Skeletal muscle tissue (tissue), 4 donors: Measurements from ENCODE around the gene ARHGAP15. TPM values are rescaled to one million over a fixed set of nuclear protein-coding genes. Genes with fewer than 3 reads are reported as not detected.

Source experiments
- H3K27ac ChIP-seq: one replicate; pipeline ENCODE4 v1.7.0; 2013; ENCODE audit warnings: mild to moderate bottlenecking, low read depth, low read length, inconsistent platforms
- H3K27me3 ChIP-seq, 3 donors: one replicate each; pipeline ENCODE4 v1.7.0; 2013; ENCODE audit warnings: low read length in 3 of 3; ENCODE audit not compliant: control insufficient read depth in 3 of 3, insufficient read depth in 3 of 3
- H3K36me3 ChIP-seq, 3 donors: one replicate each; pipeline ENCODE4 v1.7.0; 2013; ENCODE audit warnings: low read length in 3 of 3; ENCODE audit not compliant: control insufficient read depth in 3 of 3, insufficient read depth in 3 of 3
- H3K4me1 ChIP-seq, 3 donors: one replicate each; pipeline ENCODE4 v1.7.0; 2013; ENCODE audit warnings: low read length in 3 of 3, mild to moderate bottlenecking in 3 of 3; ENCODE audit not compliant: control insufficient read depth in 3 of 3, insufficient read depth in 3 of 3
- H3K4me3 ChIP-seq, 3 donors: one replicate each; pipeline ENCODE4 v1.7.0; 2013; ENCODE audit warnings: low read length in 3 of 3
- H3K9ac ChIP-seq, 3 donors: one replicate each; pipeline ENCODE4 v1.7.0; 2013; ENCODE audit warnings: low read length in 3 of 3, mild to moderate bottlenecking in 3 of 3, moderate library complexity in 2 of 3, low read depth in 1 of 3
- H3K9me3 ChIP-seq, 3 donors: one replicate each; pipeline ENCODE4 v1.7.0; 2013; ENCODE audit warnings: low read length in 3 of 3; ENCODE audit not compliant: control insufficient read depth in 3 of 3
- total RNA-seq: library from RNA; depleted of rRNA; stranded (reverse); fragments of >200 nt; gene quantifications from one replicate; pipeline ENCODE4 v1.2.3, GENCODE V29; 2014
- donor health status: Osteomylitis.

Gene ARHGAP15
- total RNA-seq, 1 donor from 2014 or later: 33.9 TPM

DNA sequence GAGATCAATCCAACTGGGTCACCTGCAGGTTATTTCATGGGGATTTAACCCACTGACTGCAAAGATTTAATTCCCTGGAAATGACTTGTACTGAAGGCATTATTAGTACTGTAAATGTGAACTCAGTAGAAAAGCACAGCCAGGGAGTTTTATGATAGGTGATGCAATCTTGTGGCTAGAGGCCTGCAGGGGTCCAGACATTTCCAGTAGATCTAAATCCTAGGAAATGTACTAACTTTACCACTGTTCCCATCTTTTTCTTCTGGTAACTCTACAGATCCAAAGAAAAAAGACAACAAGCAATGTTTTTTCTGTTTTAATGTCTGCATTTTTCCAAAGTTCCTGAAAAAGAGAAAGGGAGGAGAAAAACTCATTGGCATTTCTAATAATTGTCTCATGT, 500.1 kb downstream of the ARHGAP15 start:
- H3K4me3 ChIP-seq: no peak overlapping the region
- H3K9me3 ChIP-seq: no peaks in the 10 kb centered on the region
- H3K27ac ChIP-seq: no peak overlapping the region
- H3K4me1 ChIP-seq: no peaks in the 10 kb centered on the region
- no peaks in the 10 kb centered on the region for H3K36me3 ChIP-seq
- H3K27me3 ChIP-seq: no peaks in the 10 kb centered on the region
- H3K9ac ChIP-seq: no peak overlapping the region

DNA sequence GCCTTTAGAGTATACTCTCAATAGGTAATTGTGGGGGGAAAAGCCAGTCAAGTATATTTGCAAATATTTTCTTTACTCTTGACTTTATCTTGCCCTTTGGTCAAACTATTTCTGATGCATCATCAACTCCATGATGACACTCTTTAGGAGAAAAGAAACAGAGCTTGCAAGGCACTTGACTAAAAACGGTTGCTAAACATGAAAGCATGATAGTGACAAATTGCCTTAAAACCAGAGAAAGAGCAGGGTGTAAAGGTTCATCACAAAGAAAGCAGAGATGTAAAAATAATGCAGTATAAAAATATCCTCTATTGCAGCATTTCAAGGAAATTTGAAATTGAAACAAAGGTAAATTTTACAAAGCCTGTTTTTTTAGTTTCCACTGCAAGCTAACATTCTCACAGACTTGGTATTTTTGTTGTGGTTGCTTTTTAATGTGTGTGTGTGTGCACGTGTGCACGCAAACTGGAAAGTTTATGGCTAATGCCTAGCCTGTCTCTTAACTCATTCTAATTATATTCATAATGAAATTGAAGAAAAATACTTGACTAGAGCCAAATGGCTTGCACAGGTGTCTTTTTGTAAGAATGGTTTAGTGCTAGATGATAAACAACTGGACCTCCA, 503.6 kb downstream of the ARHGAP15 start:
- peaks cover 0 to 4% (median 0%) of the 10 kb centered on the region in 3 donors for H3K9me3 ChIP-seq
- no peaks in the 10 kb centered on the region for H3K27me3 ChIP-seq
- H3K27ac ChIP-seq: no peak overlapping the region
- no peaks in the 10 kb centered on the region for H3K4me1 ChIP-seq
- no peaks in the 10 kb centered on the region for H3K36me3 ChIP-seq
- no peak overlapping the region for H3K4me3 ChIP-seq
- no peak overlapping the region for H3K9ac ChIP-seq

DNA sequence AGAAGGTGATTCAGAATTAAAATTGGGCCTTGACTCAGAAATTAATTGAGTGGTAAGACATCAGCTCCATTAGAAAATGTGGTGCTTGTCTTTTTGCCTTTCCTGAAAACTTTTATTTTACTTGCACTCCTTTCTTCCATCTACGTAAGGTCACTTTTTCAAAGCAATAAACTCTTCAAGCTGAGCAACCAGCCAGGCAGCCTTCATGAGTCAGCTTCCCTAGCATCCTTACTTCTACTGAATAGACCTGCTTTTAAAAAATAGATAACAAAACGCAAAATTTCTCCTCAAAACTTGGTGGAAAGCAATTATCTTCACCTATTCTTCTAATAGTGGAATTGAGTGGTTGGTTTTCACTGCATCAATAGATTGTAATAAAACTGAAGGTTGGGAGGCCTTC, 504.2 kb downstream of the ARHGAP15 start:
- H3K27ac ChIP-seq: no peak overlapping the region
- no peaks in the 10 kb centered on the region for H3K4me1 ChIP-seq
- H3K9me3 ChIP-seq: peaks cover 0 to 4% (median 0%) of the 10 kb centered on the region in 3 donors
- H3K4me3 ChIP-seq: no peak overlapping the region
- H3K9ac ChIP-seq: no peak overlapping the region
- H3K36me3 ChIP-seq: no peaks in the 10 kb centered on the region
- no peaks in the 10 kb centered on the region for H3K27me3 ChIP-seq

DNA sequence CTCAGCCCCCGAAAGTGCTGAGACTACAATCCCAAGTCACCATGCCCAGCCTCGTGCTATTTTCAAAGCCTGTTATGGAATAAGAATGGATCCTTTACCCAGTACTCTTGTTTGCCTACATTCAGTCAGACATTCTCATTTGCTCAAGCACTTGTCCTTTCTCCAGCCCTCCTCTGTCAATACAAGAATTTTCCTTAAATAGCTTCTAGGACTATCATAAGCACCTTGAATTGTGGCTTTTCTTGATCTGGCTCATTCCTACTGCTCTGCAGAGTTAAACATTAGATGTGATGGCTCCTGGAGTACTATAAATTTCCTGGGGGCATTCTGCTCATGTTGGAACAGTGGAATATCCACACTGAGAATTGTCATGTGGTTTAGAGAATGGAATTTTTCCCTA, 506.1 kb downstream of the ARHGAP15 start:
- Histone ChIP-seq H3K4me3 (no peak overlapping the region), H3K27ac (no peak overlapping the region), H3K36me3 (no peaks in the 10 kb centered on the region), H3K27me3 (no peaks in the 10 kb centered on the region), H3K9ac (no peak overlapping the region), H3K4me1 (no peaks in the 10 kb centered on the region), H3K9me3 (peaks cover 0 to 4% (median 0%) of the 10 kb centered on the region in 3 donors)

DNA sequence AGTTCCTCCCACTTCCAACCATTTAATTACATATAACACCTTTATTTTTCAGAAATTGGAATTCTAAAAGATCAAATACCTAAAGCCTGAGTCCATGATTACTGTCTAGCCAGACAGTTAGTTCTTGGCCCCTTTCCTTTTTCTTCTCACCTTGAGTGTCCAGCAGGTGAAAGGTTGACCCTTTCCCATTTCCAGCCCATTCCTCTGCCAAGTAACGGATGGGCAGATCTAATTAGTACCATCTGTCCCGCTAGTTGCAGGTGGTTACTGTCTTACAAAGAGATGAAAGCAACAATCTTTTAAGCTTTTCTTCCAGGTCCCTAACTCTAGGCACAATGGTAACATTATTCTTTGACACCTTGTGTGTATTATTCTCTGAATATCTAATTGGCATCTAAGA, 506.7 kb downstream of the ARHGAP15 start:
- Histone ChIP-seq H3K36me3 (no peaks in the 10 kb centered on the region), H3K9me3 (peaks cover 0 to 4% (median 0%) of the 10 kb centered on the region in 3 donors), H3K27me3 (no peaks in the 10 kb centered on the region)

DNA sequence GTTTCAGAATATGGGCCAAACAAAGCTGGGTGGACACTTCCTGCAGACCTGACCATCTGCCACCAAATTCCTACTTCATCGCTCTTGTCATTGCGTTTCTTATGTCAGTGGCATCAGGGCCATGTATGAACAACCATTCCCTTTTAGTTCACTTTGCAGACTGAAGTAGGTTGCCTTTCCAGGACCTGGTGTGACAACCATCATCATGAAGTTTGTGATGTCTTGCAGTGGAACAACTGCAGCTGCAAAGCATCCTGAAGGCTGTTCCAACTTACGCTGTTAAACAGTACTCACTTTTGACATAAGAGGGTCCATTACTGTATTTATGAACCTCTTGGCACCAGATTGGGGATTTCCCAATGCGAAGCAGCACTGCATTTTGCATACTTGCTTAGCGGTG, 511.6 kb downstream of the ARHGAP15 start:
- H3K27me3 ChIP-seq: no peaks in the 10 kb centered on the region
- H3K4me1 ChIP-seq: no peaks in the 10 kb centered on the region

More for the DNA sequence above, 506.7 kb downstream of the ARHGAP15 start:
- Histone ChIP-seq H3K4me1 (no peaks in the 10 kb centered on the region), H3K27ac (no peak overlapping the region), H3K9ac (no peak overlapping the region), H3K4me3 (no peak overlapping the region)

DNA sequence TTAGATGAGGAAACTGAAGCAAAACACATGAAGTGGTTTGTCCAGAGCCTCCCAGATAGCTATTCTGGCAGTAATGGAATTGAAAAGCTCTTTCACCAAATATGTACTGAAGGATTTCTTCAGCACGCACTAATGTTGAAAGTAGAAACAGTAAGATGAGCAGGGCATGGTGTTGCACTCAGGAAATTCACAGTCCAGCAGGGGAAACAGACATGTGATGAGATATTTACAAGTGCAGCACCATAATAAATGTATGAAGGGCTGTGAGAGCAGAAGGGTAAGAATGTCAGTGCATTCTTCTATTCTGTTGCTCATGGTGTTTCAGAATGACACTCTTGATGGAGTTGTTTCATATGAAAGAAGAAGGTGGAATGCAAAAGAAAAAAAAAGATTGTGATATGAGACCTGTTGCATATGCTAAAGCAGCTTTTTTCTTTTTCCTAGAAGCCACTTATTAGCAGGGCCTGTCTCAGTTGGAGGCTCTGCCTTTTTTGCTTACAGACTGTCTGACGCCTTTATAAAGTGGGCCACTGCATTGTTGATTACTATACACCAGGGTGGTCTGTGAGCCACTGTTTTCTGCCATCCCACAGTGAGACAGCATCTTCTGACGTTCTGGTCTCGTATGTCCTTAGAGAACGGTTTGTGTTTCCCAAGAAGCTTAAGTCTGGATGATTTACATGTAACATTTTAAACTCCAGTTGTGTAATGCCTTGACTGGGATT, 516.9 kb downstream of the ARHGAP15 start:
- no peaks in the 10 kb centered on the region for H3K27me3 ChIP-seq
- H3K27ac ChIP-seq: no peak overlapping the region
- no peak overlapping the region for H3K4me3 ChIP-seq
- H3K4me1 ChIP-seq: no peaks in the 10 kb centered on the region
- H3K9me3 ChIP-seq: no peaks in the 10 kb centered on the region
- no peak overlapping the region for H3K9ac ChIP-seq
- H3K36me3 ChIP-seq: no peaks in the 10 kb centered on the region

More for the DNA sequence above, 511.6 kb downstream of the ARHGAP15 start:
- Histone ChIP-seq H3K9me3 (peaks cover 0 to 4% (median 0%) of the 10 kb centered on the region in 3 donors), H3K27ac (no peak overlapping the region), H3K36me3 (no peaks in the 10 kb centered on the region), H3K9ac (no peak overlapping the region), H3K4me3 (no peak overlapping the region)

DNA sequence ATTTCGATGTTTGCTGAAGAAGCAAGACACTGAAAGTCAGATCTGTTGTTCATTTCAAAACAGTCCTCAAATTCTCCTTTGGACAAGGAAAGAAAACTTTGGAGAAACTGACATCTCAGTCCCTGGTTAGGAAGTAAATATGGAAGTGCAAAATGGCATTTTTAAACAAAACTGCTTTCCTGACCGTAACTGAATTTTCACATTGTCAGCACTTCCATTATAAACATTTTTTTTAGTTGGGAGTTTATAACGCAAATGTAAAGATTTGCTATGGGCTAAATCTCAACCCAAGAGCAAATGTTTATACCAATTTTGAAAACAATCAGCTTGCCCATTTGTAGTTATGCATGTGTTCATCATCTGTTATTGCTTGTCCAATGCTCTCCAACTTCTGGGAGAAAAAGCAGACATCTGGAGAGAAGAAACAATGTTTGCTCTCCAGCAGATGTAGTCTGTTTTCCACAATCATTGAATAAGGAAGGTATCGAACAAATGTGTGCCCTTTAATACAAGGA, 520.1 kb downstream of the ARHGAP15 start:
- peaks cover 0 to 8% (median 0%) of the 10 kb centered on the region in 3 donors for H3K9me3 ChIP-seq
- no peaks in the 10 kb centered on the region for H3K36me3 ChIP-seq
- H3K4me3 ChIP-seq: no peak overlapping the region
- no peaks in the 10 kb centered on the region for H3K4me1 ChIP-seq
- H3K27me3 ChIP-seq: no peaks in the 10 kb centered on the region
- H3K27ac ChIP-seq: no peak overlapping the region
- no peak overlapping the region for H3K9ac ChIP-seq

DNA sequence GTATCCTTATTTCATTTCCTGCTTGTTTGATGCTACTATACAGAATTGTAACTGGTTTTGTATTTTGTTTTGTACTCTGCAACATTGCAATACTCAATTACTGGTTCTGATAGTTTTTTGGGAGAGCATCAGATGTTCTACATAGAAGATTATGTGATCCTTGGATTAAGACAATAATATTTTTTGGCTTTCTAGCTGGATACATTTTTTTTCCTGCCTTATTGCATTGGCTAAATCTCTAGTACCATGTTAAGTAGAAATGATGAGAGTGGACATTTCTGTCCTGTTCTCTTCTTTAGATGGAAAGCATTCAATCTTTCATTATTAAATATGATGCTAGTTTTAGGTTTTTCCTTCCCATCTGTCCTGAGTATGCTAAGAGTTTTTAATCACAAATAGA, 523.5 kb downstream of the ARHGAP15 start:
- Histone ChIP-seq H3K9ac (no peak overlapping the region), H3K27ac (no peak overlapping the region), H3K4me3 (no peak overlapping the region), H3K4me1 (no peaks in the 10 kb centered on the region), H3K9me3 (peaks cover 0 to 8% (median 0%) of the 10 kb centered on the region in 3 donors), H3K36me3 (no peaks in the 10 kb centered on the region), H3K27me3 (no peaks in the 10 kb centered on the region)

DNA sequence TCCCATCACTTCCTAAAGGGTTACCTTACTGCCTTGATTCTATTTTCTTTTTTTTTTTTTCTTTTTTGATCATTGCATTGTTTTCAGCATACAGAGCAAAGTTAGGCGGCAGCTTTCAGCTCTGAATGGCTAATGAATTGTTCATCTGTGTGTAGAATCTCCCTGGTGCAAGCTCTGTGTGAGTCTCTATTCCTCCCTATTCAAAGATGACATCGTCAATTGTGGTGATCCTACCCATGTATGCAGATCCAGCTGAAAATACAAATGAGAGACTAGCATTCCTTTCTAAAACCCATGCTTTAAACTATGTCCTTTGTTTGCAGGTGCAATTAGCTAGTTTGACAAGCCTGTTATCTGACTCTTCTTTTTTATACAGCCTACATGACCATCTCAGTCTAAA, 539.0 kb downstream of the ARHGAP15 start:
- no peaks in the 10 kb centered on the region for H3K9me3 ChIP-seq
- no peak overlapping the region for H3K9ac ChIP-seq
- no peaks in the 10 kb centered on the region for H3K27me3 ChIP-seq
- no peaks in the 10 kb centered on the region for H3K36me3 ChIP-seq
- H3K4me3 ChIP-seq: no peak overlapping the region
- no peak overlapping the region for H3K27ac ChIP-seq
- H3K4me1 ChIP-seq: no peaks in the 10 kb centered on the region
